ENCODE measurements around the gene PCOLCE2.

PCOLCE2 gene

GRCh38 chr3:142888481-142889211 is at the start of gene PCOLCE2:
Gene PCOLCE2, minus strand, starts transcription at chr3:142889083. Its CDS starts 187 bp downstream, at chr3:142888896.
- no peak for DNase-seq

GRCh38 chr3:142935963-142936362 is 47.1 kb upstream of the PCOLCE2 start:
- no peak for DNase-seq

- no peak for DNase-seq
Measured at GRCh38 chr3:142934887-142935269, 46.0 kb upstream of the PCOLCE2 start.

- no peak for DNase-seq
Measured at GRCh38 chr3:142934128-142934886, 45.4 kb upstream of the PCOLCE2 start.

GRCh38 chr3:142931222-142931621 is 42.3 kb upstream of the PCOLCE2 start:
- no peak for DNase-seq

- DNase-seq, result no peak
Measured at GRCh38 chr3:142930463-142930862, 41.6 kb upstream of the PCOLCE2 start.

GRCh38 chr3:142929890-142930289 is 41.0 kb upstream of the PCOLCE2 start:
- DNase-seq, result no peak

GRCh38 chr3:142929109-142929508 is 40.2 kb upstream of the PCOLCE2 start:
- DNase-seq, result no peak

GRCh38 chr3:142926368-142926944 is 37.6 kb upstream of the PCOLCE2 start:
- DNase-seq, result no peak

GRCh38 chr3:142925140-142925539 is 36.3 kb upstream of the PCOLCE2 start:
- DNase-seq, result no peak

- DNase-seq, result no peak
Measured at GRCh38 chr3:142923694-142924093, 34.8 kb upstream of the PCOLCE2 start.

GRCh38 chr3:142916605-142917004 is 27.7 kb upstream of the PCOLCE2 start:
- no peak for DNase-seq

GRCh38 chr3:142915636-142916035 is 26.8 kb upstream of the PCOLCE2 start:
- DNase-seq, result no peak

GRCh38 chr3:142914286-142914811 is 25.5 kb upstream of the PCOLCE2 start:
- DNase-seq, result no peak

- DNase-seq, result no peak
Measured at GRCh38 chr3:142913432-142913831, 24.5 kb upstream of the PCOLCE2 start.

- DNase-seq, result no peak
Measured at GRCh38 chr3:142912402-142913172, 23.7 kb upstream of the PCOLCE2 start.

- no peak for DNase-seq
Measured at GRCh38 chr3:142910280-142910679, 21.4 kb upstream of the PCOLCE2 start.

- no peak for DNase-seq
Measured at GRCh38 chr3:142909282-142909681, 20.4 kb upstream of the PCOLCE2 start.

- DNase-seq, result no peak
Measured at GRCh38 chr3:142907996-142908395, 19.1 kb upstream of the PCOLCE2 start.

GRCh38 chr3:142904639-142905436 is 16.0 kb upstream of the PCOLCE2 start:
- no peak for DNase-seq

- DNase-seq, result no peak
Measured at GRCh38 chr3:142902356-142902755, 13.5 kb upstream of the PCOLCE2 start.
